DND-41 (cell line): ENCODE data around the gene COL6A2.

Experiments
- ATAC-seq: fragments of 200-7000 bp; cut with Tn5 transposase; 3 replicates; pipeline ENCODE4 v1.9.1; 2021; ENCODE audit warnings: low read depth; ENCODE audit not compliant: insufficient read depth
- DNase-seq: peaks from one replicate; pipeline ENCODE4 v3.0.0-alpha.2; 2020
- H2AFZ ChIP-seq: 2 replicates; pipeline ENCODE4 v1.6.0; 2012; ENCODE audit warnings: low read depth, low read length
- H3K27ac ChIP-seq: 2 replicates; pipeline ENCODE4 v1.5.1; 2012; ENCODE audit warnings: low read length, inconsistent platforms
- H3K27me3 ChIP-seq: fragments of 200-600 bp; sonication (generic); 2 replicates; pipeline ENCODE4 v1.6.0; 2012; ENCODE audit warnings: low read length, mild to moderate bottlenecking, inconsistent platforms; ENCODE audit not compliant: insufficient read depth, poor library complexity
- H3K36me3 ChIP-seq: 2 replicates; pipeline ENCODE4 v1.5.1; 2012; ENCODE audit warnings: low read length, inconsistent platforms; ENCODE audit not compliant: insufficient read depth
- H3K4me1 ChIP-seq: 2 replicates; pipeline ENCODE4 v1.5.1; 2012; ENCODE audit warnings: mild to moderate bottlenecking, low read length; ENCODE audit not compliant: insufficient read depth
- H3K4me2 ChIP-seq: 2 replicates; pipeline ENCODE4 v1.6.0; 2012; ENCODE audit warnings: mild to moderate bottlenecking, moderate library complexity, low read length, inconsistent platforms; ENCODE audit not compliant: insufficient read depth
- H3K4me3 ChIP-seq, 2 experiments: fragments of 200-600 bp in 1 of 2; shearing (Covaris generic) in 1 of 2; 2 replicates each; pipeline ENCODE4 v1.5.1; 2012 to 2016; ENCODE audit warnings: inconsistent platforms in 2 of 2, low read length in 2 of 2, mild to moderate bottlenecking in 2 of 2, low read depth in 1 of 2, moderate library complexity in 1 of 2
- H3K79me2 ChIP-seq: 2 replicates; pipeline ENCODE4 v1.6.0; 2012; ENCODE audit warnings: low read length, inconsistent platforms; ENCODE audit not compliant: insufficient read depth
- H3K9ac ChIP-seq: 2 replicates; pipeline ENCODE4 v1.6.0; 2012; ENCODE audit warnings: low read depth, mild to moderate bottlenecking, inconsistent platforms, low read length, moderate library complexity
- H3K9me3 ChIP-seq: 2 replicates; pipeline ENCODE4 v1.5.1; 2012; ENCODE audit warnings: low read length, moderate library complexity, mild to moderate bottlenecking, inconsistent platforms; ENCODE audit not compliant: insufficient read depth, severe bottlenecking
- H4K20me1 ChIP-seq: 2 replicates; pipeline ENCODE4 v1.6.0; 2012; ENCODE audit warnings: low read length; ENCODE audit not compliant: insufficient read depth
- CTCF ChIP-seq: IDR thresholded peaks from 2 replicates; pipeline ENCODE4 v1.5.1; 2012; ENCODE audit warnings: borderline replicate concordance, low read length, moderate library complexity, mild to moderate bottlenecking; ENCODE audit not compliant: poor library complexity, severe bottlenecking; ENCODE audit errors: extremely low read depth
- EZH2 ChIP-seq: IDR thresholded peaks from 3 replicates; pipeline ENCODE4 v1.6.1; 2012; ENCODE audit warnings: borderline replicate concordance, low read depth, mild to moderate bottlenecking, moderate library complexity, low read length, inconsistent platforms; ENCODE audit not compliant: severe bottlenecking

Gene COL6A2

GRCh38 chr21:46077674-46078101 is 20.2 kb upstream of the COL6A2 start:
- Histone ChIP-seq H3K9ac (no peak overlapping the region), H3K4me3 (no peak overlapping the region), H3K9me3 (no peaks in the 10 kb centered on the region), H2AFZ (no peak overlapping the region), H3K36me3 (no peaks in the 10 kb centered on the region), H3K27ac (no peak overlapping the region), H3K4me2 (no peak overlapping the region), H4K20me1 (no peaks in the 10 kb centered on the region), H3K27me3 (peaks cover 5% of the 10 kb centered on the region), H3K79me2 (no peaks in the 10 kb centered on the region), H3K4me1 (no peaks in the 10 kb centered on the region)
- ATAC-seq (no peak), DNase-seq (no peak)
- TF ChIP-seq CTCF = no peak
- no peak for TF ChIP-seq EZH2

GRCh38 chr21:46078322-46078977 is 19.5 kb upstream of the COL6A2 start:
- no peak for ATAC-seq
- no peaks in the 10 kb centered on the region for H3K4me1 ChIP-seq
- H3K36me3 ChIP-seq = no peaks in the 10 kb centered on the region
- no peak overlapping the region for H3K9ac ChIP-seq
- DNase-seq = peak; percentile 0
- no peaks in the 10 kb centered on the region for H3K79me2 ChIP-seq
- peaks cover 3% of the 10 kb centered on the region for H3K27me3 ChIP-seq
- H3K4me3 ChIP-seq = no peak overlapping the region
- H3K27ac ChIP-seq = no peak overlapping the region
- no peaks in the 10 kb centered on the region for H3K9me3 ChIP-seq
- no peak overlapping the region for H2AFZ ChIP-seq
- no peaks in the 10 kb centered on the region for H4K20me1 ChIP-seq
- TF ChIP-seq EZH2 = no peak
- TF ChIP-seq CTCF = no peak
- no peak overlapping the region for H3K4me2 ChIP-seq

- H3K9me3 ChIP-seq = no peaks in the 10 kb centered on the region
- peak; percentile 1 for DNase-seq
- no peak overlapping the region for H3K4me3 ChIP-seq
- no peak overlapping the region for H3K27ac ChIP-seq
- no peaks in the 10 kb centered on the region for H3K4me1 ChIP-seq
- TF ChIP-seq CTCF (no peak), EZH2 (no peak)
- no peak overlapping the region for H3K4me2 ChIP-seq
- no peak overlapping the region for H2AFZ ChIP-seq
- no peak for ATAC-seq
- H3K9ac ChIP-seq = no peak overlapping the region
- no peaks in the 10 kb centered on the region for H3K36me3 ChIP-seq
- H4K20me1 ChIP-seq = no peaks in the 10 kb centered on the region
- H3K27me3 ChIP-seq = no peaks in the 10 kb centered on the region
- H3K79me2 ChIP-seq = no peaks in the 10 kb centered on the region
Observed at GRCh38 chr21:46078978-46079351, 18.9 kb upstream of the COL6A2 start.
